Neuronal stem cell (in vitro differentiated cells): ENCODE measurements around the gene PIAS2.

ENCODE experiments used
- DNase-seq: peaks from one replicate; pipeline ENCODE4 v3.0.0-alpha.2; 2013; ENCODE audit warnings: low spot score
- H2AFZ ChIP-seq: one replicate; pipeline ENCODE4 v1.6.1; 2013; ENCODE audit warnings: mild to moderate bottlenecking, low read length, inconsistent platforms
- H2AK5ac ChIP-seq: 2 replicates; pipeline ENCODE4 v1.6.1; 2013; ENCODE audit warnings: low read depth, mild to moderate bottlenecking, inconsistent platforms, low read length, moderate library complexity, mixed read lengths
- H2BK120ac ChIP-seq: 2 replicates; pipeline ENCODE4 v1.6.1; 2013; ENCODE audit warnings: low read depth, mild to moderate bottlenecking, inconsistent platforms, low read length, moderate library complexity, mixed read lengths
- H2BK12ac ChIP-seq: one replicate; pipeline ENCODE4 v1.6.1; 2013; ENCODE audit warnings: low read length, inconsistent platforms
- H2BK15ac ChIP-seq: 2 replicates; pipeline ENCODE4 v1.6.1; 2013; ENCODE audit warnings: mild to moderate bottlenecking, low read length, inconsistent platforms, mixed read lengths
- H2BK5ac ChIP-seq: one replicate; pipeline ENCODE4 v1.6.1; 2013; ENCODE audit warnings: inconsistent platforms, mild to moderate bottlenecking, low read length, moderate library complexity
- H3K14ac ChIP-seq: one replicate; pipeline ENCODE4 v1.6.1; 2013; ENCODE audit warnings: low read length, inconsistent platforms
- H3K18ac ChIP-seq: 2 replicates; pipeline ENCODE4 v1.6.1; 2013; ENCODE audit warnings: low read length, inconsistent platforms
- H3K23ac ChIP-seq: 2 replicates; pipeline ENCODE4 v1.6.1; 2013; ENCODE audit warnings: low read depth, mild to moderate bottlenecking, mixed read lengths, low read length, inconsistent platforms; ENCODE audit not compliant: poor library complexity
- H3K27ac ChIP-seq: replicated peaks from 3 replicates; pipeline ENCODE4 v1.5.1; 2013; ENCODE audit warnings: low read length, inconsistent platforms
- H3K27me3 ChIP-seq, 3 experiments: 2 replicates each; pipeline ENCODE4 v1.6.1; 2013; ENCODE audit warnings: low read length in 3 of 3, mild to moderate bottlenecking in 2 of 3, inconsistent platforms in 1 of 3, low read depth in 1 of 3, mixed read lengths in 1 of 3, moderate library complexity in 1 of 3; ENCODE audit not compliant: control insufficient read depth in 3 of 3, insufficient read depth in 3 of 3
- H3K36me3 ChIP-seq, 2 donors: replicated peaks in 1 of 2; 2 replicates each; pipeline ENCODE4 v1.6.1; 2013; ENCODE audit warnings: low read length in 2 of 2; ENCODE audit not compliant: control insufficient read depth in 2 of 2, insufficient read depth in 2 of 2
- H3K4ac ChIP-seq: 2 replicates; pipeline ENCODE4 v1.6.1; 2013; ENCODE audit warnings: inconsistent platforms, mild to moderate bottlenecking, low read length, moderate library complexity
- H3K4me1 ChIP-seq, 2 donors: 1 replicate in 1 of 2; 2 replicates in 1 of 2; pipeline ENCODE4 v1.6.1; 2013; ENCODE audit warnings: low read length in 2 of 2, low read depth in 1 of 2; ENCODE audit not compliant: control insufficient read depth in 2 of 2, insufficient read depth in 1 of 2
- H3K4me2 ChIP-seq: one replicate; pipeline ENCODE4 v1.6.1; 2013; ENCODE audit warnings: mild to moderate bottlenecking, low read length, inconsistent platforms; ENCODE audit not compliant: insufficient read depth, poor library complexity, severe bottlenecking
- H3K4me3 ChIP-seq, 2 donors: 2 replicates each; pipeline ENCODE4 v1.5.1; 2013; ENCODE audit warnings: low read length in 2 of 2, mild to moderate bottlenecking in 2 of 2, inconsistent platforms in 1 of 2, moderate library complexity in 1 of 2
- H3K79me1 ChIP-seq: one replicate; pipeline ENCODE4 v1.6.1; 2013; ENCODE audit warnings: low read depth, mild to moderate bottlenecking, inconsistent platforms, low read length, moderate library complexity
- H3K9ac ChIP-seq: one replicate; pipeline ENCODE4 v1.6.1; 2013; ENCODE audit warnings: mild to moderate bottlenecking, low read depth, low read length, inconsistent platforms; ENCODE audit not compliant: poor library complexity
- H3K9me3 ChIP-seq, 2 donors: replicated peaks in 1 of 2; 2 replicates each; pipeline versions ENCODE3 to v1.6.1; 2013; ENCODE audit warnings: low read length in 2 of 2, mild to moderate bottlenecking in 2 of 2, inconsistent platforms in 1 of 2, low read depth in 1 of 2, mixed read lengths in 1 of 2, moderate library complexity in 1 of 2; ENCODE audit not compliant: control insufficient read depth in 2 of 2, insufficient read depth in 1 of 2
- H4K8ac ChIP-seq: one replicate; pipeline ENCODE4 v1.6.1; 2013; ENCODE audit warnings: low read depth, mild to moderate bottlenecking, inconsistent platforms, low read length, moderate library complexity
- H4K91ac ChIP-seq: one replicate; pipeline ENCODE4 v1.6.1; 2013; ENCODE audit warnings: low read length, low read depth, mild to moderate bottlenecking, inconsistent platforms; ENCODE audit not compliant: poor library complexity
- WGBS, 2 donors: extraction: QIAGEN DNeasy Blood & Tissue Kit; methylation state at CpG; one replicate each; pipeline ENCODE4 v1.1.7; 2013; ENCODE audit warnings: missing lambda C conversion rate in 2 of 2, mixed read lengths in 1 of 2; ENCODE audit not compliant: insufficient read length in 2 of 2, insufficient replicate concordance in 1 of 2; ENCODE audit errors: extremely low coverage in 2 of 2; 5-methylcytosine and 5-hydroxymethylcytosine counted together

Gene PIAS2

GRCh38 chr18:46891742-46892214, 25.5 kb downstream of the PIAS2 start:
- Histone ChIP-seq H3K18ac (no peak overlapping the region), H3K14ac (no peak overlapping the region), H3K4me2 (no peak overlapping the region), H2AFZ (no peak overlapping the region), H2BK120ac (no peak overlapping the region), H3K27me3 (no peaks in the 10 kb centered on the region), H3K27ac (no peak overlapping the region), H3K4me1 (peaks cover 0 to 2% of the 10 kb centered on the region in 2 donors), H3K23ac (no peak overlapping the region), H3K4me3 (no peak overlapping the region), H2BK15ac (no peak overlapping the region), H3K36me3 (peaks cover 8 to 25% of the 10 kb centered on the region in 2 donors), H2AK5ac (no peak overlapping the region), H3K4ac (no peak overlapping the region), H3K9me3 (peaks cover 14 to 31% of the 10 kb centered on the region in 2 donors), H3K9ac (no peak overlapping the region), H2BK5ac (no peak overlapping the region), H4K8ac (peak overlapping the region; percentile 92), H3K79me1 (peaks cover 2% of the 10 kb centered on the region), H2BK12ac (no peak overlapping the region), H4K91ac (no peak overlapping the region)
- no CpG with 5 or more reads among the region's 3 CpGs for WGBS, 2 donors
- no peak for DNase-seq

- H2BK120ac ChIP-seq: no peak overlapping the region
- no peak overlapping the region for H2BK12ac ChIP-seq
- H3K36me3 ChIP-seq: peaks cover 8 to 25% of the 10 kb centered on the region in 2 donors
- H3K4ac ChIP-seq: no peak overlapping the region
- no peak overlapping the region for H4K8ac ChIP-seq
- WGBS, 2 donors: no CpG with 5 or more reads among the region's 1 CpG
- no peak for DNase-seq
- no peak overlapping the region for H3K4me2 ChIP-seq
- H2AK5ac ChIP-seq: no peak overlapping the region
- H3K79me1 ChIP-seq: peaks cover 2% of the 10 kb centered on the region
- H2AFZ ChIP-seq: no peak overlapping the region
- no peak overlapping the region for H2BK15ac ChIP-seq
- no peak overlapping the region for H3K23ac ChIP-seq
- H3K14ac ChIP-seq: no peak overlapping the region
- H3K4me3 ChIP-seq: no peak overlapping the region
- H3K4me1 ChIP-seq: peaks cover 0 to 2% of the 10 kb centered on the region in 2 donors
- no peak overlapping the region for H3K27ac ChIP-seq
- H3K9ac ChIP-seq: no peak overlapping the region
- no peak overlapping the region for H3K18ac ChIP-seq
- no peak overlapping the region for H2BK5ac ChIP-seq
- H4K91ac ChIP-seq: no peak overlapping the region
- H3K9me3 ChIP-seq: peaks cover 14 to 31% of the 10 kb centered on the region in 2 donors
- no peaks in the 10 kb centered on the region for H3K27me3 ChIP-seq
Observed at GRCh38 chr18:46888965-46889364, 28.3 kb downstream of the PIAS2 start.

- no peak overlapping the region for H3K23ac ChIP-seq
- H2BK120ac ChIP-seq: no peak overlapping the region
- no peak overlapping the region for H3K27ac ChIP-seq
- H3K4ac ChIP-seq: no peak overlapping the region
- H3K9me3 ChIP-seq: peaks cover 13 to 31% of the 10 kb centered on the region in 2 donors
- no peak overlapping the region for H2AK5ac ChIP-seq
- peaks cover 0 to 2% of the 10 kb centered on the region in 2 donors for H3K4me1 ChIP-seq
- no peak overlapping the region for H3K4me3 ChIP-seq
- H3K4me2 ChIP-seq: no peak overlapping the region
- DNase-seq: no peak
- H2BK12ac ChIP-seq: no peak overlapping the region
- H4K8ac ChIP-seq: no peak overlapping the region
- H4K91ac ChIP-seq: no peak overlapping the region
- H3K27me3 ChIP-seq: no peaks in the 10 kb centered on the region
- WGBS, 2 donors: no CpG with 5 or more reads among the region's 2 CpGs
- no peak overlapping the region for H2BK15ac ChIP-seq
- H3K18ac ChIP-seq: no peak overlapping the region
- no peak overlapping the region for H3K14ac ChIP-seq
- peaks cover 8 to 25% of the 10 kb centered on the region in 2 donors for H3K36me3 ChIP-seq
- no peak overlapping the region for H2BK5ac ChIP-seq
- no peak overlapping the region for H2AFZ ChIP-seq
- H3K9ac ChIP-seq: no peak overlapping the region
- peaks cover 2% of the 10 kb centered on the region for H3K79me1 ChIP-seq
Observed at GRCh38 chr18:46886893-46887292, 30.4 kb downstream of the PIAS2 start.

GRCh38 chr18:46883180-46883579, 34.1 kb downstream of the PIAS2 start:
- H3K18ac ChIP-seq: no peak overlapping the region
- WGBS, 2 donors: no CpG with 5 or more reads among the region's 4 CpGs
- no peak overlapping the region for H3K4me3 ChIP-seq
- no peak overlapping the region for H3K4ac ChIP-seq
- DNase-seq: no peak
- H3K79me1 ChIP-seq: no peaks in the 10 kb centered on the region
- no peak overlapping the region for H3K27ac ChIP-seq
- H3K23ac ChIP-seq: no peak overlapping the region
- H3K27me3 ChIP-seq: no peaks in the 10 kb centered on the region
- no peak overlapping the region for H3K9ac ChIP-seq
- H3K14ac ChIP-seq: no peak overlapping the region
- no peak overlapping the region for H2BK120ac ChIP-seq
- H3K4me2 ChIP-seq: no peak overlapping the region
- no peak overlapping the region for H4K8ac ChIP-seq
- H3K36me3 ChIP-seq: peaks cover 0 to under 1% of the 10 kb centered on the region in 2 donors
- no peak overlapping the region for H2AFZ ChIP-seq
- no peak overlapping the region for H2BK5ac ChIP-seq
- peaks cover 2 to 21% of the 10 kb centered on the region in 2 donors for H3K9me3 ChIP-seq
- H2BK15ac ChIP-seq: no peak overlapping the region
- no peak overlapping the region for H2BK12ac ChIP-seq
- H2AK5ac ChIP-seq: no peak overlapping the region
- H3K4me1 ChIP-seq: no peaks in the 10 kb centered on the region
- no peak overlapping the region for H4K91ac ChIP-seq
